ENCODE data around the gene LRRC63.

Gene LRRC63

GRCh38 chr13:46171739-46172138, 40.0 kb upstream of the LRRC63 start:
- no peak for TF ChIP-seq CTCF (IDR thresholded peaks at IDR 0.05; ENCODE audit: borderline replicate concordance, control extremely low read depth, extremely low read depth, insufficient read depth, missing control alignments)
- in situ Hi-C loops (cut with MboI; ENCODE audit: low sequenced_read_pairs, unreplicated experiment): loop anchor here (5.0 kb wide), 1 partner anchor 216 kb away; the partner anchor contains the start of gene RUBCNL
- DNase-seq (ENCODE audit: low spot score): no peak

GRCh38 chr13:46172531-46172991, 39.2 kb upstream of the LRRC63 start:
- TF ChIP-seq CTCF (IDR thresholded peaks at IDR 0.05; ENCODE audit: borderline replicate concordance, control extremely low read depth, extremely low read depth, insufficient read depth, missing control alignments): no peak
- in situ Hi-C loops (cut with MboI; ENCODE audit: low sequenced_read_pairs, unreplicated experiment): loop anchor here (5.0 kb wide), 1 partner anchor 215 kb away; the partner anchor contains the start of gene RUBCNL
- no peak for DNase-seq (ENCODE audit: low spot score)

- TF ChIP-seq CTCF (IDR thresholded peaks at IDR 0.05; ENCODE audit: borderline replicate concordance, control extremely low read depth, extremely low read depth, insufficient read depth, missing control alignments): no peak
- in situ Hi-C loops (cut with MboI; ENCODE audit: low sequenced_read_pairs, unreplicated experiment): loop anchor here (5.0 kb wide), 1 partner anchor 214 kb away; the partner anchor contains the start of gene RUBCNL
- DNase-seq (ENCODE audit: low spot score): no peak
Measured at GRCh38 chr13:46173656-46174055, 38.1 kb upstream of the LRRC63 start.

GRCh38 chr13:46176756-46177155, 35.0 kb upstream of the LRRC63 start:
- DNase-seq (ENCODE audit: low spot score): no peak
- no peak for TF ChIP-seq CTCF (IDR thresholded peaks at IDR 0.05; ENCODE audit: borderline replicate concordance, control extremely low read depth, extremely low read depth, insufficient read depth, missing control alignments)
- in situ Hi-C loops (cut with MboI; ENCODE audit: low sequenced_read_pairs, unreplicated experiment): no loop called here

- in situ Hi-C loops (cut with MboI; ENCODE audit: low sequenced_read_pairs, unreplicated experiment): no loop called here
- no peak for DNase-seq (ENCODE audit: low spot score)
- TF ChIP-seq CTCF (IDR thresholded peaks at IDR 0.05; ENCODE audit: borderline replicate concordance, control extremely low read depth, extremely low read depth, insufficient read depth, missing control alignments): no peak
Measured at GRCh38 chr13:46178143-46178542, 33.6 kb upstream of the LRRC63 start.

GRCh38 chr13:46178821-46179220, 32.9 kb upstream of the LRRC63 start:
- DNase-seq (ENCODE audit: low spot score): no peak
- in situ Hi-C loops (cut with MboI; ENCODE audit: low sequenced_read_pairs, unreplicated experiment): no loop called here
- TF ChIP-seq CTCF (IDR thresholded peaks at IDR 0.05; ENCODE audit: borderline replicate concordance, control extremely low read depth, extremely low read depth, insufficient read depth, missing control alignments): no peak
